IPS-20b (cell line): Measurements from ENCODE around the gene HP.
A peak's percentile ranks its signal among the peaks of the same experiment; 100 is the strongest.

Source experiments
- H3K27ac ChIP-seq: one replicate; pipeline ENCODE4 v1.5.1; 2013; ENCODE audit warnings: low read length
- H3K27me3 ChIP-seq: 2 replicates; pipeline ENCODE4 v1.6.1; 2013; ENCODE audit warnings: mild to moderate bottlenecking, low read length, inconsistent platforms; ENCODE audit not compliant: insufficient read depth
- H3K36me3 ChIP-seq: 2 replicates; pipeline ENCODE4 v1.6.1; 2013; ENCODE audit warnings: low read depth, mild to moderate bottlenecking, inconsistent platforms, low read length, moderate library complexity; ENCODE audit not compliant: insufficient read depth
- H3K4me1 ChIP-seq: 2 replicates; pipeline ENCODE4 v1.6.1; 2013; ENCODE audit warnings: mild to moderate bottlenecking, control low read depth, inconsistent platforms, low read length, moderate library complexity; ENCODE audit not compliant: insufficient read depth
- H3K4me3 ChIP-seq: 2 replicates; pipeline ENCODE4 v1.5.1; 2013; ENCODE audit warnings: mild to moderate bottlenecking, low read length, inconsistent platforms
- H3K9ac ChIP-seq: 2 replicates; pipeline ENCODE4 v1.6.1; 2013; ENCODE audit warnings: low read depth, mild to moderate bottlenecking, inconsistent platforms, low read length, moderate library complexity
- H3K9me3 ChIP-seq: 2 replicates; pipeline ENCODE4 v1.6.1; 2013; ENCODE audit warnings: mild to moderate bottlenecking, low read depth, low read length, inconsistent platforms; ENCODE audit not compliant: insufficient read depth

HP gene

GRCh38 chr16:72093448-72094265 is 39.4 kb downstream of the HP start, which contains the start of the genes DHX38 and TXNL4B:
TSS of gene DHX38 (plus strand) at chr16:72093847. CDS start at chr16:72096158, 2,311 bp downstream.
TSS of gene TXNL4B (minus strand) at chr16:72093620. CDS start at chr16:72090749, 2,871 bp downstream.
- Histone ChIP-seq H3K4me1 (0 out of 2 replicates have a peak, but pooled peaks cover 8% of the 10 kb centered on the region), H3K9ac (peak within 1 kb of the TSS; percentile 90), H3K9me3 (no peaks in the 10 kb centered on the region), H3K27ac (no peak within 1 kb of the TSS), H3K36me3 (peaks cover 47% of the 10 kb centered on the region), H3K27me3 (no peaks in the 10 kb centered on the region), H3K4me3 (peak within 1 kb of the TSS; percentile 96)

DNA sequence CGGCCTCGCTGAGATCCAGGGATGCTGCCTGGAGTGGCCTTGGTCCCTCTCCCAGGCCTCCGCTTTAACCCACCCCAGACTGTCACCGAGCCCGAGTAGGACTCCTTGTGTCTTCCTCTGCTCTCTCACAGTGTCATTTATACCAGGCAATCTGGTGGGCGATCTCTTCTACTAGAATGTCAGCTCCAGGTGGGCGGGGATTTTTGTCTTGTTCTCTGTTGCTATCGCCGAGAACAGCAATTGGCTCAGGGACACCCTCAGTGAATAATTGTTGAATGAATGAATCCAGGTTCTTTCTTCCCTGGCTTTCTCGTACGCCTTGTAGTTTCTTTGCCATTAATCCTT is 39.9 kb downstream of the HP start:
- Histone ChIP-seq H3K27me3 (no peaks in the 10 kb centered on the region), H3K27ac (no peak overlapping the region), H3K9ac (peak overlapping the region; percentile 90), H3K4me1 (0 out of 2 replicates have a peak, but pooled peaks cover 8% of the 10 kb centered on the region), H3K36me3 (peaks cover 47% of the 10 kb centered on the region), H3K9me3 (no peaks in the 10 kb centered on the region), H3K4me3 (peak overlapping the region; percentile 96)

GRCh38 chr16:72098936-72099335 is 44.6 kb downstream of the HP start:
- Histone ChIP-seq H3K4me1 (0 out of 2 replicates have a peak, but pooled peaks cover 5% of the 10 kb centered on the region), H3K27me3 (no peaks in the 10 kb centered on the region), H3K4me3 (no peak overlapping the region), H3K27ac (no peak overlapping the region), H3K9ac (no peak overlapping the region), H3K9me3 (no peaks in the 10 kb centered on the region), H3K36me3 (peaks cover 79% of the 10 kb centered on the region)

- H3K4me3 ChIP-seq = no peak overlapping the region
- H3K27me3 ChIP-seq = no peaks in the 10 kb centered on the region
- 0 out of 2 replicates have a peak, but pooled peaks cover 5% of the 10 kb centered on the region for H3K4me1 ChIP-seq
- no peak overlapping the region for H3K9ac ChIP-seq
- H3K27ac ChIP-seq = no peak overlapping the region
- H3K9me3 ChIP-seq = no peaks in the 10 kb centered on the region
- H3K36me3 ChIP-seq = peaks cover 84% of the 10 kb centered on the region
Measured at GRCh38 chr16:72099377-72099818, 45.1 kb downstream of the HP start.

- H3K9ac ChIP-seq = no peak overlapping the region
- H3K4me3 ChIP-seq = no peak overlapping the region
- H3K4me1 ChIP-seq = no peaks in the 10 kb centered on the region
- H3K27ac ChIP-seq = no peak overlapping the region
- peaks cover 99% of the 10 kb centered on the region for H3K36me3 ChIP-seq
- H3K9me3 ChIP-seq = no peaks in the 10 kb centered on the region
- H3K27me3 ChIP-seq = no peaks in the 10 kb centered on the region
Measured at GRCh38 chr16:72101195-72101594, 46.9 kb downstream of the HP start.

- Histone ChIP-seq H3K27me3 (no peaks in the 10 kb centered on the region), H3K36me3 (peaks cover 99% of the 10 kb centered on the region), H3K9me3 (no peaks in the 10 kb centered on the region), H3K4me3 (no peak overlapping the region), H3K9ac (no peak overlapping the region), H3K4me1 (no peaks in the 10 kb centered on the region), H3K27ac (no peak overlapping the region)
Measured at GRCh38 chr16:72104905-72105304, 50.6 kb downstream of the HP start.

DNA sequence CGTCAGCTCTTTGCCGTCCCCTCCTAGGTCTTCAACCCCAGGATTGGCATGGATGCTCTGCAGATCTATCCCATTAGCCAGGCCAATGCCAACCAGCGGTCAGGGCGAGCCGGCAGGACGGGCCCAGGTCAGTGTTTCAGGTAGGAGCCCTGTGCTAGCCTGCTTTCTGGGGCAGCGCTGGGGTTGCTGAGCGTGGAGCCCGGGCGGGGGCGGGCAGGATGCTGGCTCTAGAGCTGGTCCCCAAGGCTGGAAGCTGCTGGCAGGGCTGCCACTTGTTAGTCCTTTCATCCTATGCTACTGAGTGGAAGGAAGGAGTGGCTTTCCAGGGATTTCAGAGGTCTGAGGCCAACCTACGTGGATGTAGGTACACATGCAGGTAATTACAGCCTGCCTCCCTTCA is 51.7 kb downstream of the HP start:
- no peaks in the 10 kb centered on the region for H3K4me1 ChIP-seq
- H3K36me3 ChIP-seq = peaks cover 99% of the 10 kb centered on the region
- H3K27ac ChIP-seq = no peak overlapping the region
- H3K27me3 ChIP-seq = no peaks in the 10 kb centered on the region
- H3K9me3 ChIP-seq = no peaks in the 10 kb centered on the region
- no peak overlapping the region for H3K4me3 ChIP-seq
- H3K9ac ChIP-seq = no peak overlapping the region

DNA sequence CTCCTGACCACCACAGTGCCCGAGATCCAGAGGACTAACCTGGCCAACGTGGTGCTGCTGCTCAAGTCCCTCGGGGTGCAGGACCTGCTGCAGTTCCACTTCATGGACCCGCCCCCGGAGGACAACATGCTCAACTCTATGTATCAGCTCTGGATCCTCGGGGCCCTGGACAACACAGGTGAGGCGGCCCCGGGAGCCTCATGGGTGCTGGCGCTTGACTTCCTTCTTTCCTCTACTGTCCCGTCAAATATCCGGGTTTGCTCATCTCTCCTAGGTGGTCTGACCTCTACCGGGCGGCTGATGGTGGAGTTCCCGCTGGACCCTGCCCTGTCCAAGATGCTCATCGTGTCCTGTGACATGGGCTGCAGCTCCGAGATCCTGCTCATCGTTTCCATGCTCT is 53.1 kb downstream of the HP start:
- H3K4me1 ChIP-seq = no peaks in the 10 kb centered on the region
- no peaks in the 10 kb centered on the region for H3K9me3 ChIP-seq
- no peak overlapping the region for H3K4me3 ChIP-seq
- no peaks in the 10 kb centered on the region for H3K27me3 ChIP-seq
- H3K27ac ChIP-seq = no peak overlapping the region
- H3K36me3 ChIP-seq = peaks cover 99% of the 10 kb centered on the region
- H3K9ac ChIP-seq = no peak overlapping the region

- Histone ChIP-seq H3K36me3 (peaks cover 99% of the 10 kb centered on the region), H3K4me1 (no peaks in the 10 kb centered on the region), H3K4me3 (no peak overlapping the region), H3K27me3 (no peaks in the 10 kb centered on the region), H3K9me3 (no peaks in the 10 kb centered on the region), H3K9ac (no peak overlapping the region), H3K27ac (no peak overlapping the region)
Measured at GRCh38 chr16:72108353-72109102, 54.2 kb downstream of the HP start.

- Histone ChIP-seq H3K27ac (no peak overlapping the region), H3K36me3 (peaks cover 91% of the 10 kb centered on the region)
Measured at GRCh38 chr16:72109300-72109699, 55.0 kb downstream of the HP start.

DNA sequence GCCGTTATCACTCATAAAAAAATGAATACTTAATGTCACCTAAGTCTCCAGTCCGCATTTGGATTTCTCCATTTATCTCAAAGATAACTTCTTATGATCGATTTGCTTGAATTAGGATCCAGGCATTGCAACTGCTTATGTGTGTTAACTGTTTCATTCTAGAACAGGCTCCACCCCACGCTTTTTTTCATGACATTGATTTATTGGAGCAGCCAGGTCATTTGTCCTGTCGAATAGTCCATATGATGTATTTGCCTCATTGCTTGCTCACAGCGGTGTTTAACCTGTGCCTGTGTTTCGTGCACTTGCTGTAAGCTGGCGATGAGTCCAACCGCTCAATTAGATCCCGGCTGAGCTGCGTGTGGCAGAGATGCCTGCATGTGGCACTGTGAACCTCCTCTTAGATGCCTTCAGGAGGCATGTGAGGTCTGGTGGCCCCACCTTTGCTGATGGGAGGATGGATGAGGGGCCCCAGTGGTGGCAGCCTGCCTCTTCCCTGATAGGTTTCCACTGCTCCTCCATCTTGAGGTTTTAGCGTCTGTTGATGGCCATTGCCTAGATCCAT is 55.7 kb downstream of the HP start:
- H3K9ac ChIP-seq = no peak overlapping the region
- no peaks in the 10 kb centered on the region for H3K4me1 ChIP-seq
- H3K27ac ChIP-seq = no peak overlapping the region
- H3K27me3 ChIP-seq = no peaks in the 10 kb centered on the region
- H3K36me3 ChIP-seq = peaks cover 84% of the 10 kb centered on the region
- no peaks in the 10 kb centered on the region for H3K9me3 ChIP-seq
- no peak overlapping the region for H3K4me3 ChIP-seq

More at GRCh38 chr16:72109300-72109699, 55.0 kb downstream of the HP start:
- Histone ChIP-seq H3K9ac (no peak overlapping the region), H3K4me3 (no peak overlapping the region), H3K9me3 (no peaks in the 10 kb centered on the region), H3K4me1 (no peaks in the 10 kb centered on the region), H3K27me3 (no peaks in the 10 kb centered on the region)
